GM21423 (cell line): ENCODE measurements around the gene MCRIP2.

Experiments
- ATAC-seq: cut with Tn5 transposase; IDR thresholded peaks from one replicate; pipeline ENCODE4 v1.9.1; 2021; ENCODE audit warnings: mild to moderate bottlenecking, moderate library complexity; ENCODE audit not compliant: unreplicated experiment

Gene MCRIP2

DNA sequence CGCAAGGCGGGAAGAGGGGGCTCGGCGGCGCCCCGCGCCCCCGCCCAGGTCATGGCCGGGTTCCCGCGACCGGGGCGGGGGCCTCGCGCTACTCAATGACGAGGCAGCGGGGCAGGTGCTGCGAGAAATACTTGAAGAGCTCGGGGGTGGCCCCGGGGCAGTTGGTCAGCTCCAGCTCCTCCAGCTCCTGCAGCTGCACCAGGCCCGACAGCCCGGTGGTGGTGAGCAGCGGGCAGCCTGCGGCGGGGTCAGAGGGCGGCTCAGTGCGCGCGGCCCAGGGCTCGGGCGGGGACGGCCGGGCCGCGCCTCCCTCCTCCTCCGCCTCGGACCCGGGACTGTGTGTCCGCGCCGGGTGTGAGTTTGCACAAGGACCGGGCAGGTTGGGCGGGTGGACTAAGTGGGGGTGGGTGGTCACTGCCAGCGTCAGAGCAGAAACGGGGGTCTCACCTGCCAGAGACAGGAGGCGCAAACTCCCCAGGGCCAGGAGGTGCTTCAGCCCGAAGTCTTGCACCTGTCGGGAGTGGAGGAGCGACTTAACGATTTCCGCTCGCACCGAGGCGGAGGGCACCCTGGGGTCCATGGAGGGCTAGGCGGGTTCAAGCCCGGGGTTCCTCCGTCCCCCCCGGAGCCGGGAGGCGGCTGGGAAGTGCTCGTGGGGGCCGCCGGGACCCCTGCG lies 52.7 kb downstream of the MCRIP2 start:
- ATAC-seq: no peak

DNA sequence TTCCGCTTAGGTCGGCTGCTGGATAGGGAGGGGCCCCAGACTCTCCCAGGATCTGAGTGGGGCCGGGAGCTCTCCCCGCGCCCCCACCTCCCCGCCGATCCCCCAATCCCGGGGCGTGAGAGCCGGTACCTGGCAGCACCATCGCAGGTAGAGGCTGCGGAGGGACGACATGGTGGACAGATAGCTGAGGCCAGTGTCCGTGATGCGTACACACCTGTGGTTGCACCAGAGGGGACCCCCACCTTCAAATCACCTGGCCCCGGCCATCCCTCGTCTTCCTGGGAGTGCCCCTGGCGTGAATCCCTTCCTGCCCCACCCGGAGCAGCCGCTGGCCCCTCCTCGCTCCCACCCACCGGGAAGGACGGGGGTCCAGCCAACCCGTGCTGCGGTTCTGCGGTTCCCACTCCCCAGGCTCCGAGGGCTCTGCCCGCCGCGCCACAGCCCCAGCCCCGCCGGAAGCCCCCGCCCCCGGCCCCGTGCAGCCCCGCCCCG lies 53.3 kb downstream of the MCRIP2 start:
- ATAC-seq: no peak

DNA sequence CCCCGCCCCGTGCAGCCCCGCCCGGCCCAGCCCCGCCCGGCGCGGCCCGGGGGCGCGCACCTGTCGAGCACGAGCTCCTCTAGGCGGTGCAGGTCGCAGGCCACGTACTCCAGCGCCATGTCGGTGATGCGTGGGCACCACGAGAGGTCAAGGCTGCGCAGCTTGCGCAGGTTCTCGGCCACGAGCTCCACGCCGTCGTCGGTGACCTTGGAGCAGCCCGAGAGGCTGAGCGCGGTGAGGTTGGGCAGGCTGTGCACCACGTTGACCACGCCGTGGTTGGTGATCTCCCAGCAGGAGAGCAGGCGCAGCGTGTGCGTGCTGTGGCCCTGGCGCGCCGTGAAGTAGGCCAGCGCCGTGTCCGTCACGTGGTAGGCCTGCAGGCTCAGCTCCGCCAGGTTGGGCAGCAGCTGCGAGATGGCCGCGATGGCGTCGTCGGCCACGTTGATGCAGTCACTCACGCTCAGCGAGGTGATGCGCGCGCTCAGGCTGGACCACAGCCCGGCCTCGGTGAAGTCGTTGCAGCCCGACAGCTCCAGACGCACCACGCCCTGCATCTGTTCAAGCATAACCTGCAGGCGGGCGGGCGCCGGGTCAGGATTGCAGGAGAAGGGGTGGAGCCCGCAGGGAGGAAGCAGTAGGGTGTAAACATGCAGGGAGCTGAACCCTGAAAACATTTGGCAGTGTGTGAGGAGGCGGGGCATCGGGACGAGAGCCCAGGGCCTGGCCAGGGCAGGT lies 53.9 kb downstream of the MCRIP2 start:
- no peak for ATAC-seq
